ENCODE measurements around the gene ATE1.
"Not testable (repeated sequence)": the region's sequence is repeated elsewhere in the genome, so short reads cannot be mapped to it uniquely, and the experiment has no call there.

Gene ATE1

DNA sequence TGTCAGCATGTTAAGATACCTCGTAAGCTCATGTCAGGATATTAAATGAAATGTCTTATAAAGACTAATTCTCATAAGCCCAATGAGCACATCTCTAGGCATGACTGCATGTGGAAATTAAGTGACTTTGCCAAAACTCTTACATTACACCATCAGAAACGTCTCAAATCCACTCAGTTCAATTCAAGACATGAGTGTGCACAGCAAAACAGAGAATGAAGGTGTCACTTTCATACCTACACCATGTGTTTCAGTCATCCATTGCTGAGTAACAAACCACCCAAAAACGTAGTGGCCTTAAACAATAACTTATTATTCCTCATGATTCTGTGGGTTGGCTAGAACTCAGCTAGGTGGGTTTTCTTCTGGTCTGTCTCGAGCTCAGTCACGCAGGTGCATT, 99.8 kb downstream of the ATE1 start:
- no peak for DNase-seq

DNA sequence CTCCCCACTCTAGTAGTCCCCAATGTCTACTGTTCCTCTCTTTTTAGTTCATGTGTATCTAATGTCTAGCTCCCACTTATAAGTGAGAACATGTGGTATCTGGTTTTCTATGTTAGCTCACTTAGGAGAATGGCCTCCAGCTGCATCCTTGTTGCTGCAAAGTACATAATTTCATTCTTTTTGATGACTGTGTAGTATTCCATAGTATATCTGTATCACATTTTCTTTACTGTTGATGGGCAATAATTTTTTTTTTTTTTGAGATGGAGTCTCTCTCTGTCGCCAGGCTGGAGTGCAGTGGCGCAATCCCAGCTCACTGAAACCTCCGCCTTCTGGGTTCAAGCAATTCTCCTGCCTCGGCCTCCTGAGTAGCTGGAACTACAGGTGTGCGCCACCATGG, 101.1 kb downstream of the ATE1 start:
- DNase-seq, result not testable (repeated sequence)

DNA sequence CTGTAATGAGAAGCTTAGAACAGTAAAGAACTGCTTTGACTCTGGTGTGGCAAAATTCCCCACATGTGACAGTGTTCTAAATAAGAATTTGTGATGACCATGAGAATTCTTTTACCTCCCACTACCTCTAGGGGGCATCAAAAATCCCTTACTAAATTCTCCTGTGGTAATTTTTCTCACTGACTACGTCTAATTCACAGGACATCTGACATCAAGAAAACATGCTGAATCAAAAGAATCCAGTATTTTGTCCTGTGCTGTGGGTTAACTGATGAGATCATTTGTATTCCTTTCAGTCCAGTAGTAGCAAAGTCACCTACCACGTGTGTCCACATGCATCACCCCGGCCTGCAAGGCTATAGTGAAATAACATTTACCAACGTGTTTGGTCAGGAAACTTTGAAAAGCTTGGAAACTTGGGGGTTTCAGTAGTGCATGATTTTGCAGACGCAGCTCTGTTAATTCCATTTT, 103.8 kb downstream of the ATE1 start:
- no peak for DNase-seq

DNA sequence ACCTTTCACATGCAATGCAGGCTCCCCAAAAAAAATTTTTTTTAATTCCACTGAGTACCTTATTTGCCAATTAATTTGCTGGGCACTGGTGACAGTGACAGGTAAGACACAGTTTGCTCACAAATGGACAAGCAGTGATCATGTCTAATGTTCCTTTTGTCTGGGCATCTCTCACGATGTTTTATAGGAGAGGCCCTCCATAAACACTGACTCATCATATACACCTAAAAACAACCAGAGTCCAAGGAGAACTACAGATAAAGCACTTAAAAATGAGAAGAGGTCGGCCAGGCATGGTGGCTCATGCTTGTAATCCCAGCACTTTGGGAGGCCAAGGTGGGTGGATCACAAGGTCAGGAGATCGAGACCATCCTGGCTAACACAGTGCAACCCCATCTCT, 105.1 kb downstream of the ATE1 start:
- no peak for DNase-seq

DNA sequence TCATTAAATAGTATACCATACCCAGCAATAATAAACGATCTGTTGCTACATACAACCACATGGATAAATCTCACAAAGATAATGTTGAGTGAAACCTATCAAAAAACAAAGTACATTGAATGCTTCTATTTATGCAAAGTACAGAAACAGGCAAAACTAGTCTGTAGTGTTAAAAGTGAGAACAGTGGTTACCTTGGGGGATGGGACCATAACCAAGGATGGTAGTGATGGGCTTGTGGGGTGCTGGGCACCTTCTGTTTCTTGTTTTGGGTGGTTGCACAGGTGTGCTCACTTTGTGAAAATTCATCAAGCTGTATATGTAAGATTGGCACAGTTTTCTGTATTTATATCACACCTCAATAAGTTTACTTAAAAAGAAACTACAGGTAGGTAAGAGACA, 105.7 kb downstream of the ATE1 start:
- DNase-seq, result no peak

DNA sequence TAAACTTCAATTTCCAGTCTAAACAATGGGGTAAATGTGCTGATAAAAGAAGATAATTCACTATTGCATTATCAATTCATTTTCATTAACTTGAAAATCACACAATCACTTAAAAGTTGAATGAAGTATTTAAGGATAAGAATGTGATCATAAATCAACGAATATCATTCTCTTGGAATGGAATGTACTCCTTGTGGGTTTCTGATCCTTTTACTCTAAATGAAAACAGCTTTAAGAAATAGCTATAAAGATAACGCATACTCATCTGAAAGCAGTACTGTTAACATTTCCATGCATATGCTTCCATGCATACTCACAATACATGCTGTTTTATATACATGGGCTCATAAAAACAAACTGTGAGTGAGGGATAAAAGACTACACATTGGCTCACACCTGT, 108.8 kb downstream of the ATE1 start:
- no peak for DNase-seq

DNA sequence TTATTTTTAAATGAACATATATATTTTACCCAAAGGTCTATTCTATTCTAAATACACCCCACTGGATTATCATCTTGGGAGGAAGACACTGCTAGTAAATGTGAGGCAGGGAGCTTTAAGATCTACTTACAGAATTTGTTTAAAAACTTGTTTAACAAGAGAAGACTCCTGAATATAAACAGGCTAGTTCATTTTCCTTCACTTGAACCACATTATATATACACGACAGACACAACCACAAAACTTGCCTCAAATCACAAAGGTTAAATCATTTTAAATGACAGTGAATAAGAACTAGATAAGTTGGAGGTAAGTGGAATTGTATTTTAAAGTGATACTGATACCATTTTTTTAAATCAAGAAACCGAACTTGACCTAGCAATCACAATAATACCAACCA, 109.2 kb downstream of the ATE1 start:
- no peak for DNase-seq

DNA sequence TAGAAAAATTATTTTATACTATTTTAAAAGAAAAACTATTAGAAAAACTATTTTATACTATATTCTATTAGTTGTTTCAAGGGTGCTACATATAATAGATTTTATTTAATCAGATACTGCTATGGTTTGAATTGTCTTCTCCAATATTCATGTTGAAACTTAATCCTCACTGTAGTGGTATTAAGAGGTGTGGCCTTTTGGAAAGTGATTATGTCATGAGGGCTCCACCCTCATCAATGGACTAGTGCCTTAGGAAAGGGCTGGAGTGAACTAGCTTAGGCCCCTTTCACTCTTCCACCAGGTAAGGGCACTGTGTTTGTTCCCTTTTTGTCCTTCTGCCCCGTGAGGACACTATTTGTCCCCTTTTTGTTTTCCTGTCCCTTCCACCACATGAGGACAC, 111.6 kb downstream of the ATE1 start:
- DNase-seq, result no peak

DNA sequence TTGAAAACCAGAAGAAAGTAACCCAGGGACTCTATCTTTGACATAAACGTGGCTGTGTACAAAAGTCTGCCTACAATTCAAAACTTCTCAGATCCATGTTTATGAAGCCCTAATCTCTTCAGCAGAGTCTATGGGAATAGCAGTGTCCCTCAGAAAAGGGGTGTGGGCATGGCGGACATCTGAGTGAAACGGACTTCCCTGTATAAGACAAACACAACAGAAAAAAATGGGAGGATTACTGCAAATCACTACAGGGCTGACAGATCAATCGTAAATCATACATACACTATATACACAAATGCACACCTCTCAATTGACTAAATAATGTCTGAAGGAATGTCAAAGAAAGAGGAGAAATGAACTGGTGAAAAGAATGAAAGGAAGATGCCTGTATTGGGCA, 114.0 kb downstream of the ATE1 start:
- no peak for DNase-seq

DNA sequence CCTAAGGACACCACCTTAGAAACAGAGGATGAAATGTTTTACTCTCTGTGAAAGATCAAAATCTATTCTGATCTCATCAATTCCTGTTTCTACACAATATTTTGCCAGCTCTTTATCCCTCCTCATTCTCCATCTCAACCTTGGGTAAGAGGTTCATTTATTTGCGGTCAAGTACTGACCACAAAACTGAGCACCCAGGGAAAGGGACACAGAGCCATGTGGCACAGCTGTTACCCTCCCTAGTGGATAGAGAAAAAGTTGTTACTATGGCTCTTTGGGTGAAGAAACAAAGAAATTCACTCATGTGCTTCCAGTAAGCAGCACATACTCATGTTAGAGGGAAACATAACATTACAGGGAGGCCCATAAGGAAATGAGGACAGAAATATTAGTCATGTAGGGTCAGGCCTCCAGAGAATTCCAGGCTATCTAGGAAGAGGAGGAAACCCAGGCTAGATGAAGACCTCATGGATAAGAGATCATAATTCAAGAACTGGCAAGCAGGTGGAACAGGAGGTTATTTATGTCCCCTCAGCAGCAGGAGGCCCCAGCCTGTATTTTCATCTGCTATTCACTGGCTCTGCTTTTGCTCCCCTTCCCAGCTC, 114.5 kb downstream of the ATE1 start:
- DNase-seq, result no peak

DNA sequence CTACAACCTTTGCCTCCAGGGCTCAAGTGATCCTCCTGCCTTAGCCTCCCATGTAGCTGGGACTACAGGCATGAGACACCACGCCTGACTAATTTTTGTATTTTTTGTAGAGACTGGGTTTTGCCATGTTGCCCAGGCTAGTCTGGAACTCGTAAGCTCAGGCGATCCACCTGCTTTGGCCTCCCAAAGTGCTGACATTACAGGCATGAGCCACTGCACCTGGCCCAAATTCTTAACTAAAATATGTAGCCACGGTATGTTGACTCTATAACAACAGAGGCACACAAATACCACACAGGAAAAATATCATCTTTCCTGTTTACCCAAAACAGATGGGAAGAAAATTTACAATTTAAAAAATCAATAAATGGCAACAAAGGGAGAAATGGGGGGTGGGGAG, 115.8 kb downstream of the ATE1 start:
- no peak for DNase-seq

DNA sequence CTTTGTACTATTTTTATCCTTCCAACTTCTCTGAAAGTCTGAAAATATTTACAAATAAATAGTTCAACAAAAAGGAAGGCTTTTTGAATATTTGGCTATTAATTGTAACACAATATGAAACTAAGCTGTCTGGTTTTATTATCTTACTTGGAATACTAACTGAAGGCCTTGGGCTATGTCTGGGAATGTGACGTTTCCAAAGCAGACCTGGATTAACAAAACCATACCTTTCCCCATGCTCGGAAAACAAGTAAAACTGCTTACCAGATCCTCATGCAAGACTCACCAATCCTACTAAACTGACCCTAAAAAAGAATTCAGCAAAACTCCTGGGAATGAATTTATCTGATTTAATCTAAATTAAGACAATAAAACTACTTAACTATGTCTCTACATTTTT, 116.4 kb downstream of the ATE1 start:
- no peak for DNase-seq

DNA sequence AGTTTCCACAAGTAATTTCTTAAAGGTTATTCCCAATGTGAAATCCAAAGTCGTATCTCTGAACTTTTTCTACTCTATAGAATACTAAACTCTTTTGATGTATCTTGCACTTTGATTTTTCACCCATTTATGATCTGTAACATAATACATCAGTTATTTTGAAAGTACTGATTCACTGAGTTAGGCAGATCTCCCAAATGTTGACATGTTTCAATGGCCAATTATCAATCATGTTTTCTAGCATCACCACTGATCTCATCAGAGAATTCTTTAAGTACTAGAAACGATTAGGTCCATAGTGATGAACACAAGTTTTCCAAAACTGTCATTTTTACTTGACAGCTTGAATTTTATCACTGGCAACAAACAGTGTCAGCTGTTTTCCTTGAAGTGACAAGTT, 119.0 kb downstream of the ATE1 start:
- no peak for DNase-seq

DNA sequence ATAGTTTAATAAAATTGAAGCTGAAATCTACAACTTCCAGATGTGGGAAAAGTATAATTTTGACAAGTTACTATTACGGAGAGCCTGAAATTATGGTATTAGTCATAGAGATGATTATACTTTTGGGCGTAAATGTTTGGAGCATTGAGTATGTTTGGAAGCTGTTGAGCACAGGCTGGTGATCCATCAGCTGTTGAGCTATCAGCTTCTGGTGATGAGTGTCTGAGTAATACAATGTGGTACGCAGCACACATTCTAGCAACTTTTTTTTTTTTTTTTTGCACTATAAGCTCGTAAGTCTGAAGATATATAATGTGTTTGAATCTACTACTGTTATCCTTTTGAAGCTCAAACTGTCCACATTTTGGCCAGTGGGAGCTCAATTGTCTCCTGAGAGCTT, 123.4 kb downstream of the ATE1 start:
- DNase-seq, result no peak

DNA sequence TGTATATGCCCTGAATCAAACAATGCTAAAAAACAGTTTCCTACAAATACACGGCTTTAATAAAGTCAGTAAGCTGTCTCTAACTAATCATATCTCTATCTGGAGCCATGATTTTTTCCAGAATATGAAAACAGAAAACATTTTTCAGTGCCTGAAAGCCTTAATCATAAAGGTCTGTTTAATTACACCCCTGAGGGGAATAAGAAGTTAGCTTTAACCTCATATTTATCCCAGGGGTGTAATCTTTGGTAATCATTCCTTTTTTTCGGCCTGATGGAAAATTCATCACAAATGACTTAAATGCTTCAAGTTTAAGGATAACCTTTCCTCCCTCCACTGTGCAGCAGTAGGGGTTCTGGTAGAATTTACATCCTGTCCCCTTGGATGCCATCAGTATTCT, 124.2 kb downstream of the ATE1 start:
- no peak for DNase-seq

DNA sequence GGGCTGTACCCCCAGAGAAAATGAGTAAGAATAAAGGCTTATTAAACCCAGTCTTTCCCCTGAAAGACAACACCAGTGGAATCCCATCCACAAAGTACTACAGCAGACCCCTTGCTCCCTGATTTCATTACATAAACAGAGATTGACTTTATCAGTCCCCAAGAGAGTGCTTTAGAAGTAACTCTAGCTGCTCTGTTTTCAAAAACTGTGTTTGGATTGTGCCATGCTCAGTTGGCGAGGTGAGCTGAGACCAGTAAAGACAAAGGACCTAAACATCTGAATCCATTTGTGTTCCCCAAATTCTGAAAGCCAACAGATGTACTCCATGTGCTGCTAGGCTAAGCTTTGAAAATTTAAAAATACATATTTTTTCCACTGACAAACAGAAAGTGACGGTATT, 127.0 kb downstream of the ATE1 start:
- DNase-seq, result no peak

DNA sequence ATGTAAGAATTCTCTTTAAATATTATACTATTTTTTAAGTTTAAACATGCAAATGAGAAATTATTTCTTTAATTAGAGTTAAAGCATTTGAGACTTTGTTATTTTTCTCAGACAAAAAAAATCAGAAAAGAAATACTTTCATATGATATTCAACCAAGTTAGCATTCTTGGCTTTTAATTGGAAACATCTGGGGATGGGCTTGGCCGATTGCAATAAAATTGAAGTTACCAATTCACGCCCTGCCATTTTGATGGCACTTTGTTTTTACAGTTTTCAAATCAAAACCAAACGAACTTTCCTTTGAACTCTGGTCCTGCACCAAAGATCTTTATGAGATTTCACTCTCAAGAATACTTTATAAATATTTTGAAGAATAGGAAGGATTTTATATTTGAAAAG, 127.7 kb downstream of the ATE1 start:
- no peak for DNase-seq

DNA sequence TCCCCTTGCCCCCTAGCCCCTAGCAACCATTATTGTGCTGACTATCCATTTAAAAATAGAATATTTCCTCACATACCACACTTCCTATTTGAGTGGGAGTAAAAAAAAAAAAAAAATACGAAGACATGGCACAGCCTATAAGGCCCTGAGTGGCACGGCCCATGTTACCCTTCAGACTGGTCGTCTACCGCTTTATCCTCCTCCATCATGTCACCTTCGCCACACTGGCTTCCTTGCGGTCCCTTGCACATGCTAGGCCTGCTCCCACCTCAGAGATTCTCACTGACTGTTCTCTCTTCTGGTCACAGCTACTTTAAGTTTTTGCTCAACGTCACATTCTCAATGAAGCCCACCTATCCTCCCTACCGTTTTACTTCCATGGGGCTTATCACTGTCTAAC, 130.3 kb downstream of the ATE1 start:
- DNase-seq, result no peak

DNA sequence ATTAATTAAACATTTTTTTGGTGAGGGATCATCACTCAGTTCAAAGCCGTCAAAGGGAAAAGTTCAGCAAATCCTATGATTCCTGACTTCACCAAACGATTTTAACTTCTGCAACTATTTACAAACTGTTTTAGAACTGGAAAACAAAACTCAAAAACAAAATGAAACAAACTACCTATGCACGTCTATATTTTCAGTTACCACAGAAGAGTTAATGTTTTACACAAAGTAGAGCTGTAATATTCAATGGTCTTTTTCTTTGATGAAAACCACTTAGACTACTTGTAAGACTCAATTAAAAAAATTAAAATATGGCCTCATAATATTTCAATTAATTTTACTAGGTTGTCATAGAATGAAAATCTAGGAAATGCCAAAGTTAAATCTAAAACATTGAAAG, 131.5 kb downstream of the ATE1 start:
- DNase-seq, result no peak

DNA sequence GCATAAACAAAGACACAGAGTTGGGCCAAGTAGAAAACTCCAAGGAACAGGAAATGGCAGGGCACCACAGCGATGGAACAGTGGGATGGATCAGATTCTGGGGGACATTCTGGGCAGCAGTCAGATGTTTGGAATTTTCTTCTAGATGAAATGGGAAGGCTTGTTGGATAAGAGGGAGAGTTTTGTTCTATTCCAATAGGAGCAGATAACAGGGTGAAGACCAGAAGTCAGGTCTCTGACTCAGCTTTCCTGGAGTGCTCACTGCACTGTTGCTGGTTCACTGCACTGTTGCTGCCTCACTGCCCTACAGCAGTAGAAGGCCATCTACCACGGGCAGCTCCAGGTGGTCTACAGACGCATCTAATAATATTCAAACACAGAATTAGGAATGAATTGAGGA, 135.6 kb downstream of the ATE1 start:
- DNase-seq, result no peak

DNA sequence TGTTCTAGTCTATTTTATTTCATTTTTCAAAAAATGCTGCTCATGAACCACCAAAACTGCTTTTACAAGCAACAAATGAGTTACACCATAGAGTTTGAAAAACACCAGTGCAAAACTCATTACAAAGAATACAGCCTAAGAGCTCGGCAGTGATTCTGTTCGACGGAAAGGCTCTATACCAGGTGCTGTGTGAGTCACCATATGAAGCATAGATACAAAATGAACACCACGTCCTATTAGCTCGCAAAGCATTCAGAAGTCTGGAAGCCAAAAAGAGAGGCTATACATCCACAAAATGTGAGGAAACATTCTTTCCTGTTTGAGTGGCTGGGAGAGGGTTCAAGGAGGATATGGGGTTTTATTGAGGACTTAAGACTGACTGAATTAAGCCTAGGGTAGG, 136.1 kb downstream of the ATE1 start:
- no peak for DNase-seq

DNA sequence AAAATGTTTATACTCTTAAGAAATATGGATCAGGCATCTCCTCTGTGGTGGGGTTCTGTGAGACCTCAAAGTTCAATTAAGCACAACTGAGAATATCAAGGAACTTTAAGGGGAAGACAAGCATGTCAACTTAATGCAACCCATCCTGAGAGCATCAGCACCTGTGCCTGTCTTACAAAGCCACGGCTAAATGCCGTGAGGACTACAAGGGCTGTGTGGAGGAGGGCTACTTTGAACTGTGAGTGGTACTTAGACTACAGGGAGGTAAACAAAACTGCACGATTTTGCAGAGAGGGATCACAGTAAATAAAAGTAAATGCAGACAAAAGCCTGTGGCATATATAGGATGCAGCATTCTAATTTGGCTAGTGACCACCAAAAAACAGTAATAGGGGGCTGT, 139.1 kb downstream of the ATE1 start:
- no peak for DNase-seq

DNA sequence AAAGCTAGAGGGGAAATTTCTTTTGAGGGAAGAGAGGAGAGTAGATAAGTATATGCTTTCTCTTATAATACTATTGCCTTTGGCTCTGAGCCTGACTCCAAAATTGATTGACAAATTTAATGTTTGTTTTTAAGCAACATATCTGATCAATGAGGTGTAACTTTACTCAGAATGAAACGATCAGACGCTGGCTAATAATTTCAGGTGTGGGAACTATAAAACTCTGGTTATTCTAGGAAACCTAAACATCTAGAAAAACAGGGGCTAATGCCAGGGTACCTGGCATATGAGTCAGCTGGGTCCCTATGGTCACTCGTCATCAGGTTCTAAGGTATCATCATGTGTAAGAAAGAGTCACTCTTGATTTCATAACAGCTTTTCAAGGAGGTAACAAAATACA, 139.7 kb downstream of the ATE1 start:
- DNase-seq, result no peak

DNA sequence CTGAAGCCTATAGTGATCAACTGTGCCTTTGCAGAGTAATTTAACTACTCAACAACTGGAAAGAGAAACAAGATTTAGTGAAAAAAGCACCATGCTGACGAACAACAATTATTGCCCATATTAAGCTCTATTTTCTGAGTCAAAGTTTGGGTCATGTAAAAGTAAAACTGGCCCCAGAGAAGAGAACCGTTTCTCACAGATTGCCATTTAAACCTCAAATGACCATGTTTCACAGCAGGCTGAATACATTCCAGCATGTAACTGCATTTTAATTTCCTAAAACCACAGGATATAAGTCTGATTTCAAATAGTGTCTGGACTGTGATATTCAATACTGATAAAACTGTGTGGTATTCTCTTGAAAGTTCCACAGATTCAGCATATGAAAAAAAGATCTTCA, 140.7 kb downstream of the ATE1 start:
- DNase-seq, result no peak

DNA sequence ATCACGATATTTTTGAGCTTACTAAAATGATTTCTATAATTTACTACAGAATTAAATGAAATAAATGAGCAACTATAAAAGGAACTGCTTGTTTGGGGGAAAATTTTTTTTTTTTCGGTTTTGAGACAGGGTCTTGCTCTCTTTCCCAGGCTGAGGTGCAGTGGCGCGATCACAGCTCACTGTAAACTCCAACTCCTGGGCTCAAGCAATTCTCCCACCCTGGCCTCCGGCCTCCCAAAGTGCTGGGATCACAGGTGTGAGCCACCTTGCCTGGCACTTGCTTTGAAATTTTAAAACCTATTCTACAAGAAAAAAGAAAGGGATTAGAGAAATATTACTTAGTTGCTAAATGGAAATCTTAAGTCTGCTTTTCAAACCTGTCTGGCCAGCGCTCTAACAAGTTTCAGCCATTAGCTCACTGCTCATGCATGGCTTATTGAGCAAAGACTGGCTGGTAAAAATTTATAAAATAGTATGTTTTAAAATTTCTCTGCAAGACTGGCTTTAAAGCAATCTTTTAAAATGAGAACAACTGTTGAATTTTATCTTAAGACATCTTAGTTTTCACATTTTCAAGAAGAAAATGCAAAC, 144.0 kb downstream of the ATE1 start:
- DNase-seq, result no peak

DNA sequence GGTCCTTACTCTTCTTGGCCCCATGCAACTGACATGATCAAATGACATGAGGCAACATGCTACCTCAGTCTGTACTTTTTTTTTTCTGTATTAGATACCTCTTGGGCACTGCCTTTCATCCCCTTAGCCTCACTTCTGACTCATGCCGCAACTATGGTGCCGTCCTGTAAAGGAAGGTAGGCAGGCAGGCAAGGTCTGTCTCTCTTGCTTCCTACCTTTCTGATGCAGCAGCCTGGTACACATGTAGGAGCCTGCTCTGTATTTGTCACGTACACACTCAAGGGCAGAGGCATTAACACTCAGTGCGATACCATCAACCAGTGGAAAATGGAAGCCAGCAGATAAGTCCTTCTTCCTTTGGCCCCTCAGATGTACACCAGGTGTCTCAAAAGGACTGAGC, 146.7 kb downstream of the ATE1 start:
- DNase-seq, result no peak
